BE2C (cell line): ENCODE data around the gene MORN5.

Source experiments
- DNase-seq: peaks from one replicate; pipeline ENCODE4 v3.0.0-alpha.2; 2020
- H3K27me3 ChIP-seq: fragments of 250-450 bp; sonication (Bioruptor Pico); 2 replicates; pipeline ENCODE4 v1.5.1; 2020; ENCODE audit warnings: mild to moderate bottlenecking
- H3K36me3 ChIP-seq: fragments of 250-450 bp; sonication (Bioruptor Pico); 2 replicates; pipeline ENCODE4 v1.5.1; 2020; ENCODE audit warnings: mild to moderate bottlenecking
- H3K4me1 ChIP-seq: fragments of 250-450 bp; sonication (Bioruptor Pico); 2 replicates; pipeline ENCODE4 v1.5.1; 2020
- H3K4me3 ChIP-seq: 2 replicates; pipeline ENCODE4 v1.5.1; 2011; ENCODE audit warnings: low read depth, low read length
- H3K9me3 ChIP-seq: fragments of 250-450 bp; sonication (Bioruptor Pico); 2 replicates; pipeline ENCODE4 v1.5.1; 2020
- CTCF ChIP-seq: IDR thresholded peaks from 2 replicates; pipeline ENCODE4 v1.5.1; 2012; ENCODE audit warnings: mild to moderate bottlenecking, low read depth, low read length

MORN5 gene

DNA sequence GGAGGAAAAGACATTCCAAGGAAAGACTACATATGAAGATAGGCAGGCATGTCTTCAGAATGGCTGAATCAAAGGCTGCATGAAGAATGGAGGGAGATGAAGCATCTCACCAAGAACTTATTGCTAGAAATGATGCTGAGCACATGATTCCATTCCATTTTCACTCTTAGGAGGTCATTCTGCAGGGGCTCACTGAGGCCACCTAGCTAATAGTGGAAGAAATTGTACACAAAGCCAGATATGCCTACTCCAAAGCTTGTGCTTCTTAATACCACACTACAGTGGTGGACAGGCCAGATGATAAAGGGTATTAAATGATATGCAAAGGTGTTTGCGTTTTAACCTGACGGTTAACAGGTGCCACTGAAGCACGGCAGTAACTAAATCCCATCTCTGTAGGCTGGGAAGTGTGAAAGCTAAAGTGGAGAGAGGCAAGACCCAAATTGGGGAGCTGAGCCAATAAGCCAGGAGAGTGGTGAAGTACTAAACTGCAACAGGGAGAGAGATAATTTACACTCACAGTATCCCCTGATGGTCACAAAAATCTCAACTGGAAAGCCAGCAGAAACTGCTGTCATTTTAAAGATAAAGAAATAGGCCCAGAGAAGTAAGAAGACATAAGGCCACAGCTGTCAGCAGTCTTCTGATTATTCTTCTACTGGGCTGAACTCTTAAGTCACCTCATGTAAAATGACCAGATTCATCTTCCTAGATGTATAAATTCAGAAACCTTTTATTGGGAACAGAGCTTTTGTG lies 14.7 kb upstream of the MORN5 start:
- Histone ChIP-seq H3K4me3 (no peak overlapping the region), H3K36me3 (peaks cover 42% of the 10 kb centered on the region), H3K27me3 (no peaks in the 10 kb centered on the region), H3K4me1 (no peaks in the 10 kb centered on the region), H3K9me3 (no peaks in the 10 kb centered on the region)
- peak; percentile 55 for TF ChIP-seq CTCF
- DNase-seq, result no peak

DNA sequence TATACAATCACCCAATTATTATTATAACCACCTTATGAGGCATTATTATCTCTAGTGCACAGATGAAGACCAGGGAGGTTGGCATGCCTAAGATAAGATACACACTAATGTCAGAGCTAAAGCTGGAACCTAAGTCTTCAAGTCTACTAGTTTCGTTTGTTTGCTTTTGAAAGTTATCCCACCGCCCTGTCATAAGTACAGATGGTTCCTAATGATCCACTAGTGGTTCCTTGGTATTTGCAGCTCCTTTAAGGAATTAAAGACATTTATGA lies 14.2 kb upstream of the MORN5 start:
- no peaks in the 10 kb centered on the region for H3K27me3 ChIP-seq
- no peak overlapping the region for H3K4me3 ChIP-seq
- H3K9me3 ChIP-seq, result no peaks in the 10 kb centered on the region
- no peaks in the 10 kb centered on the region for H3K4me1 ChIP-seq
- DNase-seq, result no peak
- TF ChIP-seq CTCF, result no peak
- H3K36me3 ChIP-seq, result peaks cover 42% of the 10 kb centered on the region

- H3K27me3 ChIP-seq, result no peaks in the 10 kb centered on the region
- H3K4me3 ChIP-seq, result no peak overlapping the region
- H3K4me1 ChIP-seq, result no peaks in the 10 kb centered on the region
- H3K36me3 ChIP-seq, result peaks cover 18% of the 10 kb centered on the region
- no peak for TF ChIP-seq CTCF
- no peak for DNase-seq
- H3K9me3 ChIP-seq, result no peaks in the 10 kb centered on the region
Measured at GRCh38 chr9:122151267-122151828, 8.4 kb upstream of the MORN5 start.

DNA sequence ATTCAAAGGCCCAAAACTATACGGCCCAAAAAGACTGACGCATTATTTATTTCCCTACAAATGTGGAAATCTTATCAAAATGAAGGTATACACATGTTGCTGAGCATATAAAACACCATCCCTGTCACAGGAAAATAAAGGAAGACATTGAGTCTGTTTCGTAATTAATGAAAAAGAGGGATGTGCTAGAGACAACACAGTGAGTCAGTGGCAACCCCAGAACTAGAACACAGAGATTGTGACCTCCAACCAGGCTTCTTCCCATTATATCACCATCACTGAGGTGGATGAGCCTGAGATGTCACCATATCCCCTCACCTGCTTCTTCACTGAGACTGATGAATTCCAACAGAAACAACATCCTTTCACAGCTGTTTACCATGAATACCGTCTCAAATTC lies 3.9 kb upstream of the MORN5 start:
- H3K4me1 ChIP-seq, result no peaks in the 10 kb centered on the region; the same call in 1 of the 2 replicates
- H3K27me3 ChIP-seq, result no peaks in the 10 kb centered on the region
- no peak for TF ChIP-seq CTCF
- no peak overlapping the region for H3K4me3 ChIP-seq
- H3K9me3 ChIP-seq, result no peaks in the 10 kb centered on the region
- DNase-seq, result no peak
- peaks cover 4% of the 10 kb centered on the region for H3K36me3 ChIP-seq

- Histone ChIP-seq H3K4me1 (no peaks in the 10 kb centered on the region; the same call in 1 of the 2 replicates), H3K36me3 (no peaks in the 10 kb centered on the region; the same call in 1 of the 2 replicates), H3K9me3 (no peaks in the 10 kb centered on the region), H3K4me3 (no peak overlapping the region), H3K27me3 (no peaks in the 10 kb centered on the region)
- peak; percentile 65 for DNase-seq
- peak; percentile 83 for TF ChIP-seq CTCF
Measured at GRCh38 chr9:122158202-122158601, 1.5 kb upstream of the MORN5 start.

- TF ChIP-seq CTCF, result no peak
- no peak for DNase-seq
- H3K4me3 ChIP-seq, result peak overlapping the region; percentile 90
- no peaks in the 10 kb centered on the region for H3K9me3 ChIP-seq
- no peaks in the 10 kb centered on the region; the same call in 1 of the 2 replicates for H3K36me3 ChIP-seq
- H3K4me1 ChIP-seq, result no peaks in the 10 kb centered on the region; the same call in 1 of the 2 replicates
- H3K27me3 ChIP-seq, result no peaks in the 10 kb centered on the region
Measured at GRCh38 chr9:122159925-122160246, 178 bp downstream of the MORN5 start.
